Activated T-cell treated with anti-CD3 and anti-CD28 coated beads, Interleukin-2, amount 50 U/mL, for 4 hours (primary cell): Measurements from ENCODE around the gene ST6GAL1. TPM values are rescaled to one million over a fixed set of nuclear protein-coding genes. Genes with fewer than 3 reads are reported as not detected.
"Not testable (repeated sequence)": the region's sequence is repeated elsewhere in the genome, so short reads cannot be mapped to it uniquely, and the experiment has no call there.

ENCODE experiments used
- ATAC-seq, 2 donors: fragments of 200-7000 bp; cut with Tn5 transposase; one replicate each; pipeline ENCODE4 v1.10.0; 2021
- DNase-seq: peaks from one replicate; pipeline ENCODE4 v3.0.0-alpha.2; 2020
- H3K27me3 Mint-ChIP-seq: one replicate; pipeline ENCODE4 v1.8.0; 2021; ENCODE audit warnings: low read depth, mixed read lengths
- H3K36me3 Mint-ChIP-seq: one replicate; pipeline ENCODE4 v1.8.0; 2022; ENCODE audit warnings: mixed read lengths; ENCODE audit not compliant: insufficient read depth
- H3K4me1 Mint-ChIP-seq: one replicate; pipeline ENCODE4 v1.8.0; 2021; ENCODE audit warnings: low read depth, mixed read lengths
- H3K4me3 Mint-ChIP-seq: one replicate; pipeline ENCODE4 v1.8.0; 2021; ENCODE audit warnings: mild to moderate bottlenecking, moderate library complexity, mixed read lengths
- H3K9me3 Mint-ChIP-seq: one replicate; pipeline ENCODE4 v1.8.0; 2021; ENCODE audit warnings: mixed read lengths
- total RNA-seq, 3 donors: library from RNA; stranded (reverse); gene quantifications; one replicate each; pipeline ENCODE4 v1.2.1, GENCODE V29; 2021

The ST6GAL1 gene
- total RNA-seq, 3 donors from 2014 or later: 105 to 116 (median 112) TPM

DNA sequence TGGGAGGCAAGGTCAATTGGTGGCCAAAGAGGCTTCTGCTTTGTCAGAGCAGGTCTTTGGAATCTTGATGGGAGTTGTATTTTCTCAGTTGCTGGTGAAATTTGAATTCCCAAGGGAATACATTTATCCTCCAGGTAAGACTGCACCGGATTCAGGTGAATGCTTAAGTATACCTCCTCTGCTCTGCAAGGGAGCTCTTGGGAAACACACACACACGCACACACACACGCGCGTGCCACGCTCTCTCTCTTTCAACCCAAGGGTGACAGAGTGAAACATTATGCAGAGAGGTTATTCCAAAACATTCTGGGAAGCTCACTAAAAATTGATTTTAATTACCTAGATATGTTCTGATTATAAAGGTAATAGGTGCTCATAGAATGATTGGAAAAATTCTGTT lies 33.7 kb downstream of the ST6GAL1 start:
- H3K9me3 Mint-ChIP-seq: no peaks in the 10 kb centered on the region
- no peaks in the 10 kb centered on the region for H3K27me3 Mint-ChIP-seq
- DNase-seq (no peak), ATAC-seq (no peak)
- H3K4me3 Mint-ChIP-seq: no peak overlapping the region
- H3K36me3 Mint-ChIP-seq: peaks cover 33% of the 10 kb centered on the region
- peaks cover 73% of the 10 kb centered on the region for H3K4me1 Mint-ChIP-seq

DNA sequence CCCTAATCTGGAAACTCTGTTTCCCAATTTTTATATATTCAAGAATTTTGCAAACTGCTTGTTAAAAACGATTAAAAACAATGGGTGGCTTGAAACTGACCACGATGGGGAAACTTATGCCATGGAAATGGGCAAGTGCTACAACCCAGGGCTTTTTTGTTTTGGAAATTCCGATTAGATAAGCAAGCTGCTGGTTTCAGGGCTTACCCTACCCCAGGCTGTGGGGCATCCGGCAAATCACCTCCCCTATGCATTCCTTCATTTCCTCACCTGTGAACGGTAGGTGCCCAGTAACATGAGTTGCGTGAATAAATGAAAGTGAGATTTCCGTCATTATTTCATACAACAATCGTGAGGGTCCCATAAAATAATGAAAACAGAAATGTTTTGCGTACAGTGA lies 34.3 kb downstream of the ST6GAL1 start:
- Mint-ChIP-seq H3K36me3 (peaks cover 36% of the 10 kb centered on the region), H3K9me3 (no peaks in the 10 kb centered on the region), H3K4me1 (peaks cover 73% of the 10 kb centered on the region), H3K4me3 (no peak overlapping the region), H3K27me3 (no peaks in the 10 kb centered on the region)
- ATAC-seq (no peak), DNase-seq (no peak)

DNA sequence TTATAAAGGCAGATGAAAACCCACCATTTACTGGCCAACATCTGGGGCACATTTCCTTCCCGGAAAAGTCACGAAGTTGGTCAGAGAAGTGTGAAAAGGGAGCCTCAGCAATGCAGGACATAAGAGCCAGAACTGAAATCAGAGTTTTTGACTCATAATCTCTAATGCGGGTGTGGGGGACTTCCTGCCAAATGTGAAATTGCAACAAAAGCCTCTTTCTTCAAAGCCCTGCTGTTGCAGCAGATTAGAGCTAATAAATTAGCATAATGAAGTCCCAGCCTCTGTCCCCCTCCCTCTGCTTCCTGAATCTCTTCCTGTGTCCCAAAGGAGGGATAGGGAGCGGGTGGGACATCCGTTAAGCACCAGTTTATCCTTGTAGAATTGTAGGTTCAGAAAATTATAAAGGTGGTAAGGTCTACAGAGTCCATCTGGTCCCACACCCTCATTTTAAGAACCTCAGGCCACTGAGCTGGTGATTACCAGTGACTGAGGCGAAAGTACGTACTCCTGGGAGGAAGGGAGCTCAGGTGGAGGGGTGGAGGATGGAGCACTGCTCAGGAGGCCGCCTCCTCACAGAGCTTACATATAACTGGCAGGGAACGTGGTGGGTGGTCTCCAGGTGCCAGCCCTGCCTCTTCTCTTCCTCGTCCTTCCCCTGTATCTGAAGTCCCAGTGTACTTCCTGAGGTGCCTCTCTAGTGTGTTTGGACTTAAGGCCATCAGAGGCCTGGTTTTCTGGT lies 35.0 kb downstream of the ST6GAL1 start:
- peak; percentile 43 to 58 for ATAC-seq
- Mint-ChIP-seq H3K36me3 (peaks cover 37% of the 10 kb centered on the region), H3K9me3 (no peaks in the 10 kb centered on the region), H3K4me3 (no peak overlapping the region), H3K4me1 (peaks cover 70% of the 10 kb centered on the region), H3K27me3 (no peaks in the 10 kb centered on the region)
- no peak for DNase-seq

DNA sequence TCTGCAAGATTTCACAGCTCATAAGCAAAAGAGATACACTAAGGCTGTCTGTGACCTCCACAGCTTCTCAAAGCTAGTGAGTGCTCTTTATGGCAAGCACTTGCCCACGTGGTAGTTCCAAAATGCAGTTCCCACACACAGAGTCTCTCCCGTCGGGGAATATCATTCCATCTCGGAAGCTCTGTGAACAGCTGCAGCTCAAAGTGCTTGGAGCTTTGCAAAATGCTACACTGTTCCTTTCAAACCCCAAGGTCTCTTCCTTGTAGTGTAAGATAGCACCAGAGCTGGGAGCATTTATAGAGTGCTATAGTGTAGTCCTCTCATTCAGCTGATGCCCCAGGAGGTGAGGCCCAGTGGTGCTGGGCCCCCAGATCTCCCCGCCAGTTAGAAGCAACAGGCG lies 36.1 kb downstream of the ST6GAL1 start:
- DNase-seq (no peak), ATAC-seq (no peak)
- no peak overlapping the region for H3K4me3 Mint-ChIP-seq
- no peaks in the 10 kb centered on the region for H3K9me3 Mint-ChIP-seq
- no peaks in the 10 kb centered on the region for H3K27me3 Mint-ChIP-seq
- H3K36me3 Mint-ChIP-seq: peaks cover 43% of the 10 kb centered on the region
- peaks cover 68% of the 10 kb centered on the region for H3K4me1 Mint-ChIP-seq

DNA sequence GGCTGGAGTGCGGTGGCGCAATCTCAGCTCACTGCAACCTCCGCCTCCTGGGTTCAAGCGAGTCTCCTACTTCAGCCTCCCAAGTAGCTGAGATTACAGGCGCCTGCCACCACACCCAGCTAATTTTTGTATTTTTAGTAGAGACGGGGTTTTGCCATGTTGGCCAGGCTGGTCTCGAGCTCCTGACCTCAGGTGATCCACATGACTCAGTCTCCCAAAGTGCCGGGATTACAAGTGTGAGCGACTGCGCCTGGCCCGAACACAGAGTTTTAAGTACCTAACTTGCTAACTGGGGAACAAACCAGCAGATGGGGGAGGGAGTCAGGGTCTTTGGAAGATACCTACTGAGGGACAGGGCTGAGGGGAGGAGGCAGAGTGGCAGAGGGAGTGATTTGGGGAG lies 36.9 kb downstream of the ST6GAL1 start:
- Mint-ChIP-seq H3K36me3 (peaks cover 41% of the 10 kb centered on the region), H3K4me1 (peaks cover 63% of the 10 kb centered on the region)
- not testable (repeated sequence) for DNase-seq, H3K27me3 Mint-ChIP-seq, H3K4me3 Mint-ChIP-seq, H3K9me3 Mint-ChIP-seq, ATAC-seq

DNA sequence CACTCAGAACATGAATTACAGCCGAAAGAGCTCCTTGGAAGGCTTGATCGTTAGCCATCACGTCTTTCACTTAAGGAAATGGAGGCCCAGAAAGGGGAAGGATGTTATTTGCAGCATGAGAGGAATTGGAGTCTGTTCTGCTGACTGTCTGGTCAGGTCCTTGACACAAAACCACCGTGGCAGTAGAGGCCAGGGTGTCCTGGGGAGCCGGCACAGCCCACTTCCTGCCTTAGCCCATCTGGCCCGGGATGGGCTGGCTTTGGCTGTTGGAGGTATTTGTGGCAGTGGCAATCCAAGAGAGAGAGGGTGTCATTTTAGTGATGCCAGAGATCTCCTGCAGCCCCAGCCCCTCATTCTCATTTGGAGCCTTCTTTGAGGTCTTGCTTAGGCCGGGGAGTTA lies 37.4 kb downstream of the ST6GAL1 start:
- H3K9me3 Mint-ChIP-seq: no peaks in the 10 kb centered on the region
- H3K36me3 Mint-ChIP-seq: peaks cover 44% of the 10 kb centered on the region
- H3K27me3 Mint-ChIP-seq: no peaks in the 10 kb centered on the region
- ATAC-seq (no peak), DNase-seq (no peak)
- no peak overlapping the region for H3K4me3 Mint-ChIP-seq
- H3K4me1 Mint-ChIP-seq: peaks cover 60% of the 10 kb centered on the region

DNA sequence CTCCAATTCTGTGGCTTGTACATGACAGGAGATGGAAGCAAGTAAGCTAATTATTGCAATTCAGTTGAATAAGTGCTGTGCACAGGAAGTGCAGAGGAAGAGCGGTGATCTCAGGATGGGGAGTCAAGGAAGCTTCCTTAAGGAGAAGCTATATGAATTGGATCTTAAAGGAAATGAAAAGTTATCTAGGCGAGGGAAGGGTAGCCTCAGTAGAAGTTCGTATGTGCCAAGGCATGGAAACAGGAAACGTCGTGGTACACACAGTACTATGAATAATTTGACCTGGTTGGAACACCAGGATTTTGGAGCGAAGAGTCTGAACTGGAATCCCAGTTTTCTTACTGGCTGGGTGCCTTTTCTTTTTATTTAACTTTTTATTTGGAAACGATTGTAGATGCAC lies 39.3 kb downstream of the ST6GAL1 start:
- no peaks in the 10 kb centered on the region for H3K9me3 Mint-ChIP-seq
- peaks cover 57% of the 10 kb centered on the region for H3K4me1 Mint-ChIP-seq
- H3K27me3 Mint-ChIP-seq: no peaks in the 10 kb centered on the region
- no peak for DNase-seq
- peaks cover 53% of the 10 kb centered on the region for H3K36me3 Mint-ChIP-seq
- no peak for ATAC-seq
- no peak overlapping the region for H3K4me3 Mint-ChIP-seq

DNA sequence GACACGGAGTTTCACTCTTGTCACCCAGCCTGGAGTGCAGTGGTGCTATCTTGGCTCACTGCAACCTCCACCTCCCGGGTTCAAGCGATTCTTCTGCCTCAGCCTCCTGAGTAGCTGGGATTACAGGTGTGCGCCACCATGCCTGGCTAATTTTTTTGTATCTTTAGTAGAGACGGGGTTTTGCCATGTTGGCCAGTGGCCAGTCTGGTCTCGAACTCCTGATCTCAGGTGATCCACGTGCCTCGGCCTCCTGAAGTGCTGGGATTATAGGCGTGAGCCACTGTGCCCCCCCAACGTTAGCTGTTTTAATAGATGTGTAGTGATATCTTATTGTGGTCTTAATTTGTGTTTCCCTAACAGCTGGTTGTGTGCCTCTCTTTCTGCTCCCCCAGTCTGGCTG lies 40.8 kb downstream of the ST6GAL1 start:
- not testable (repeated sequence) for DNase-seq, H3K9me3 Mint-ChIP-seq, H3K4me3 Mint-ChIP-seq, H3K27me3 Mint-ChIP-seq, ATAC-seq
- Mint-ChIP-seq H3K4me1 (peaks cover 46% of the 10 kb centered on the region), H3K36me3 (peaks cover 64% of the 10 kb centered on the region)

DNA sequence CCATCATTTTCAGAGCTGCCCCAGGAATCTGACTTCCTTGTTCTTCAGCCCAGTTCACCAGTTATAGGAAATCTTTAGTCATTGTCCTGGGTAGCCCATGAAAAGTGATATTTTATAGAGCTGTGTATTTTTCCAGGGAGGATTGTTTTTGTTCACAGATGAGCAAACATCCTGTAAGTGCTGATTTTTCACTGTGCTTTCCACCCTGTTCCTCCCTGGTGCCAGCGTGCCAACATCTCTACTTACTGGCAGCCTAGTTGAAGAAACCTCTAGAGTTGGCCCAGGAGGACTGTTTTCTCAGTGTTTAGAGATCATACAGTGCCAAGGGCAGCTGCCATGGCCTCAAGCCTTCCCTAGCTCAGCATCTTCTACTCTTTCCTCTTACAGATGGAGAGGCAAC lies 41.3 kb downstream of the ST6GAL1 start:
- peaks cover 45% of the 10 kb centered on the region for H3K4me1 Mint-ChIP-seq
- H3K4me3 Mint-ChIP-seq: no peak overlapping the region

DNA sequence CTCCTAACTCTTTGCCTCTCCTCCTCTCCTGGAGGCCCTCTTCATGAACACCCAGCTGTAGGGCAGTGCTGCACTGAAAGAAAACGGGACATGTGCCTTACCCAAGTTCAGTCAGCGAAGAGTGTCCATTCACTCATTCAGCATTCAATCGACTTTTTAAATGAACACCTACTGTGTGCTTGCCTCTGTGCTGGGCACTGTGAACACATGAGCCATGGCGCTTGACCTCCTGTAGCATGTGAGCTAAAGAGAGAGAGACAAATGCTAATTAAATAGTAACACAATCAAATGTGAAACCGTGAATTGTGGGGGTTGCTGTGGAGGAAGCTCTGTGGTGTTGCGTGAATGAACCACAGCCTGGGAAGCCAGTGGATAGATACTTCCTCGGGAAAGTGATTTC lies 43.4 kb downstream of the ST6GAL1 start:
- ATAC-seq (no peak), DNase-seq (no peak)
- Mint-ChIP-seq H3K4me3 (no peak overlapping the region), H3K4me1 (peaks cover 31% of the 10 kb centered on the region), H3K27me3 (no peaks in the 10 kb centered on the region), H3K9me3 (no peaks in the 10 kb centered on the region), H3K36me3 (peaks cover 52% of the 10 kb centered on the region)

More for the DNA sequence above, 41.3 kb downstream of the ST6GAL1 start:
- Mint-ChIP-seq H3K9me3 (no peaks in the 10 kb centered on the region), H3K27me3 (no peaks in the 10 kb centered on the region), H3K36me3 (peaks cover 62% of the 10 kb centered on the region)
- no peak for ATAC-seq
- DNase-seq: no peak

DNA sequence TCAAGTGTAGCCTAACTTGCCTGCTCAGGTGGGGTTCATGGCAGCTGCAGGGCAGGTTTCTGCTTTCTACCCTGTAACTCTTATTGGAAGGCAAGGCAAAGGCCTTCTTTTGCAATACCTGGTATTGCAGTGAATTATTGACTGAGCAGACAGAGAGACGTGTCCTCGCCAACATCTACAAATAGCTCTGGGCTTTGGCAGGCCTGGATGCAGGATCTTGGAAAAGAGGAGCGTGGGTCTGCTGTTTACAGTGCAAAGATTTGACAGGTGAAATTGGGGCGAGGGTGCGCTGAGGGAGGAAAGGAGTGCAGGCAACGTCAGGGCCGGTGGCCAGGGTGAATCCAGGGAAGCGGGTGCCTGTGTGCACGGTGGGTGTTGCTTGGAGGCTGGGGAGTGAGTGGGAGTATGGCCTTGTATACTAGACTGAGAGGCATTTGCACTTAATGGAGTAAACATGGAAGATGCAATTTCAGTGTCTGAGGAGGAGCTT lies 44.5 kb downstream of the ST6GAL1 start:
- ATAC-seq: no peak
- DNase-seq: no peak
- H3K36me3 Mint-ChIP-seq: peaks cover 48% of the 10 kb centered on the region
- H3K9me3 Mint-ChIP-seq: no peaks in the 10 kb centered on the region
- no peaks in the 10 kb centered on the region for H3K27me3 Mint-ChIP-seq
- no peak overlapping the region for H3K4me3 Mint-ChIP-seq
- H3K4me1 Mint-ChIP-seq: peaks cover 22% of the 10 kb centered on the region

DNA sequence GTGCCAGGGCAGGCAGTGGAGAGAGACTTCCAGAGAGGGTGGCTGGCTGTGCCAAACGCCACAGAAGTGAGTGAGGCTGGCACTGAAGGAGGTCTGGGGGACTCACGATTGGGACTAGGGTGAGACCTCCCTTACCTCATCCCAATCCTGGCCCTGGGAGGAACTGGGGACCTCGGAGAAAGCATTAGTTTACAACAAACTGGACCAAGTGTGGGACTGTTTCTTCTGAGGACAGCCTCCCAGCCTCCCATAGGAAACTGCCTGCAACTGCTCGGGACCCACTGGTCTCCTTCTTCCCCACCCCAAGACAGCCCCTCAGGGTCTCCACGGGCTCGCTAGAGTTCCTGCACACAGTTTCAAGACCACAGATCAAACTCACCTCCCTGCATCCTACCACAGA lies 45.4 kb downstream of the ST6GAL1 start:
- no peak for DNase-seq
- Mint-ChIP-seq H3K36me3 (peaks cover 49% of the 10 kb centered on the region), H3K27me3 (no peaks in the 10 kb centered on the region), H3K9me3 (no peaks in the 10 kb centered on the region), H3K4me1 (peaks cover 17% of the 10 kb centered on the region), H3K4me3 (no peak overlapping the region)
- no peak for ATAC-seq

DNA sequence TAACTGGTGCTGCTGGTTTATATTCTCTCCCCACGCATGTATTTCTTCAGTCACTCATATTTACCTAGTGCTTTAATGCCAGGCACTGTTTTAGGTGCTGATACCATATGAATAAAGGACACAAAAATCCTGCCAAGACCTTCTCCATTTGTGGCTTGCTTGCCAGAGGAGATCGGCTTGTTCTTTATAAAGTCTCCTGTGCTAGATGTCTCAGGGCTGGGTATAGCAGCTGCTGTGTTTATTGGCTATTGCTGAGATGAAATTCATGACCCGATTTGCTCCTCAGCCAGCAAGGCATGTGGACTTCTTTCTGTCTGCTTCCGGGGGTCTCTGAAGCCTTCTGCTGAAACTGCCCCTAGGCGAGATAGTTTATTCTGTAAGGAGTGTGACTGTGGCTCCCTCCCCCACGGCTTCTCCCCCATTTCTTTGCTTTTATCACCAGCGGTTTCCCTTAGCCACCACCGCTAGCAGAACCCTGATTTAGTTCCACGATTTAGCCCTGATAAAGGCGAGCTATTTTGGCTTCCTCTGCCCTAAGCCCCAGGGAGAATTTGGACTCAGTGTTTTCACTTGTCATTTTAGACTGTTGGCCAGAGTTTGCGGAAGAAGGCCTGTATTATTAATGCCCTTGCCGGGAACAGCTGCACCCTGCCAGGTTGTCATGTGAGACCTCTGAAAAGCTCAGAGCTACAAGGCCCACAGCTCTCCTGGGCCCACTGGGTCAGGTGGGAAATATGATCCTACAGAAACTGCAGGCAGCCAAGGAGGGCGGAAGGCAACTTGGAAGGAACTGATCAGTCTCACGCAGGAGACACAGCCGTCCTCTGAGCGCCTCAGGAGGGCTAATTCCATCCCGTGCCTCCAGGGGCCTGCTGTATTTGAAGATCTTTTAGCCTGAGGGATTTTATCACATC lies 46.8 kb downstream of the ST6GAL1 start:
- Mint-ChIP-seq H3K9me3 (no peaks in the 10 kb centered on the region), H3K4me3 (no peak overlapping the region), H3K36me3 (peaks cover 57% of the 10 kb centered on the region), H3K4me1 (peaks cover 21% of the 10 kb centered on the region), H3K27me3 (no peaks in the 10 kb centered on the region)
- DNase-seq (no peak), ATAC-seq (no peak)

DNA sequence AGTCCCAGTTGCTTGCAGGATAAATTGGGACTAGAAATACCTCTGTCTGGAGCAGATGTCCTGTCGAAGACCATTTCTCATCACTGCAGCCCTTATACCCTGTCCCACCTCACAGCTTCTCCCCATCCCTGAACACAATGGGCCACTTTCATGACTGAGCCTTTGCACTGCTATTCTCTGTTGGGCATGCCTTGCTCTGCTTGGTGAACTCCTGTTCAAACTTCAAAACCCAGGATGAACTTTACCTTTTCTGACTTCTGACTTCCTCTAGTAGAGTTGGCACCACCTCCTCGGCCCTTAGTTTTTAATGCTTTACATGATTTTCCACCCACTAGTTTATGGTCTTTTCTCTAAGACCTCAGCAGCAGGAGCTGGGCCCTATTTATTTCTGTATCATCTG lies 48.4 kb downstream of the ST6GAL1 start:
- peaks cover 53% of the 10 kb centered on the region for H3K36me3 Mint-ChIP-seq

DNA sequence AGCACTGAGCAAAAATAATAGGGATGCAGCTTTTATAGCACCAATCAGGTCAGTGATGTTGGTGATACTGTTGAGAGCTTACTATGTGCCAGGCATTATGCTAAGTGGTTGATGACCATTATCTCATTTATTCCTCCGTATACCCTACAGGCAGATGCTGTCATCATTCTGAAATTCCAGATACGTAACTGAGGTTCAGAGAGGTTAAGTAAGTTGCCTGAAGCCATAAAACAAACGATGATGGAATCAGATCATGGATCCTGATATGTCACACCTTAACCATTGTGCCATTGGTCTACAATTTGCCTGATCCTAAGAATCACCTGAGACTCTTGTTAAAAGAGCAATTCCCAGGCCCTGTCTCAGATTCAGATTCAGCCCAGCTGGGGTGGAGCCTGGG lies 49.5 kb downstream of the ST6GAL1 start:
- Mint-ChIP-seq H3K27me3 (no peaks in the 10 kb centered on the region), H3K4me1 (peaks cover 17% of the 10 kb centered on the region), H3K9me3 (no peaks in the 10 kb centered on the region), H3K36me3 (peaks cover 49% of the 10 kb centered on the region), H3K4me3 (no peak overlapping the region)
- ATAC-seq (no peak), DNase-seq (no peak)

More for the DNA sequence above, 48.4 kb downstream of the ST6GAL1 start:
- peaks cover 18% of the 10 kb centered on the region for H3K4me1 Mint-ChIP-seq
- no peak for DNase-seq
- H3K27me3 Mint-ChIP-seq: no peaks in the 10 kb centered on the region
- no peak for ATAC-seq
- no peak overlapping the region for H3K4me3 Mint-ChIP-seq
- no peaks in the 10 kb centered on the region for H3K9me3 Mint-ChIP-seq
